Stimulated activated CD4-positive, alpha-beta T cell treated with anti-CD3 and anti-CD28 coated beads, Interleukin-2, amount 100 ng/mL, for 48 hours (primary cell): ENCODE measurements around the gene CD247.

ENCODE experiments used
- DNase-seq, 2 donors: peaks; one replicate each; pipeline ENCODE4 v3.0.0-alpha.2; 2020

Gene CD247

DNA sequence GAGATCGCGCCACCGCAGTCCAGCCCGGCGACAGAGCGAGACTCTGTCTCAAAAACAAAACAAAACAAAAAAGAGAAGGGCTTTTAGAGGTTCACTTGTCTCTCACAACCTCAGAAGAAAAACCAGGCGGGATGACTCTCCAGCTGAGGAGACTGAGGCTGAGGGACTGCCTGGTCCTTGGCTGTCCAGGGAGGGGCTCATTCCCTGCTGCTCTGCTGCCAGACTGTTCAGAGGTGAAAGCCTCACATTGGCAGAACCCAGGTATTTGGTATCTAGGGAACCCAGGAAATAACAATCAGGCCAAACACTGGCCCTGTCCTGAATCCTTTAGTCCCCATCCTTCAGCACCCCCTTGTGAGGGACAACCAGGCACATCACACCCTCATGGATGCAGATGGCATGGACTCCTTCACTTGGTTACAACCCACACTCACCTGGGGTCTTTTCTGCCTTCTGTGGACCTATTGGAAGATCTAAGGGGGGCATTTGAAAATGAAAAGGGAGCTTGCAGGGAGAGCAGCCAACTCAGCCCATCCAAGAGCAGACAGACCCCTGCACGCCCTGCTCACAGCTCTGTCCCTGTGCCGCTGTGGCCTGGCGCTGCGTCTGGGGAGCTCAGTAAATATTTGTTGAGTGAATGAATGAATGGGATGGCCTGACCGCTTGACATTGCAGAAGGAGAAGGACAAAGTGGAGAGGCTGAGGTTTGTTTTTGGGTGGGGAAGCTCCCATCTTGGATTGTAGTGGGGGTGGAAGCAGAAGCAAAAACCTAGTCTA, 33.4 kb downstream of the CD247 start:
- DNase-seq = no peak

DNA sequence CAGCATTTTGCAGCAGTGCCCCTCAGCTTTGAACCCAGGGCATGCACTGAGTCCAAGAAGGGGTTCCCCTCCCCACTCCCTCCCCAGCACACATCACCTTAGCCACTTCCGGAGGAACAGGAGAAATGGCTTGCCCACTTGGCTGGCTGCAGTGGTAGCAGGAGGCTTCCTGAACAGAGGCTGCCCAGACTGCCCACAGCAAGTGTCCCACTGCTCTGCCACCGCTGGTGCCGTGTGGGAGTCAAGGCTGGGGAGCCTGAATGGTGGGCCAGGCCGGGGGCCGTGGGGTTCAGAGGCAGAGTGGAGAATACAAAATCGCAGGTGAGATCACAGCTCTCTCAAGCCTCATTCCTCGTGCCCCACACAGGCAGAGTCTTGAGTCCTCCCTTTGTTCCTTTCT, 34.5 kb downstream of the CD247 start:
- DNase-seq = no peak

- DNase-seq = no peak
Observed at GRCh38 chr1:167482184-167482583, 36.1 kb downstream of the CD247 start.

GRCh38 chr1:167479331-167479979, 38.9 kb downstream of the CD247 start:
- no peak for DNase-seq

- no peak for DNase-seq
Observed at GRCh38 chr1:167477986-167478385, 40.3 kb downstream of the CD247 start.

GRCh38 chr1:167476061-167476460, 42.3 kb downstream of the CD247 start:
- no peak for DNase-seq

DNA sequence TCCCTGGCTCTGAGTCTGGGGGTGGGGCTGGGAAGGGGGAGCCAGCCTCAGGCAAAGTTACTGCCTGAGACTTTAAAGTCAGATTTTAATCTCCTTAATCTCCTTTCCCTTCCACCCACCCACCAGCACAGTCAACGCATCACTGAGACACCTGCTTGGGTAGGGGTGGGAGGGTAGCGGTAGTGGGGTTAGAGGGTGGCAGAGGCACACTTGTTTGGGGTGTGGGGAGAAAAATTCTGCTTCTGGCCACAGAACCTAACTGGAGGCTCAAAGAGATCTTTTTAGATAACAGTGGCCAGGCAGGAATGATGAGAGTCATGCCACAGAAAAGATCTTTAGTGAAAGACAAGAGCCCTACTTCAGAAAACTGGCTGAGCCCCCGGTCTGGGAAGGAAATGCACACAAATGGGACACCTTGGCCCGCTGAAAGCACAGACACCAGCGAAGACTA, 44.1 kb downstream of the CD247 start:
- no peak for DNase-seq

DNA sequence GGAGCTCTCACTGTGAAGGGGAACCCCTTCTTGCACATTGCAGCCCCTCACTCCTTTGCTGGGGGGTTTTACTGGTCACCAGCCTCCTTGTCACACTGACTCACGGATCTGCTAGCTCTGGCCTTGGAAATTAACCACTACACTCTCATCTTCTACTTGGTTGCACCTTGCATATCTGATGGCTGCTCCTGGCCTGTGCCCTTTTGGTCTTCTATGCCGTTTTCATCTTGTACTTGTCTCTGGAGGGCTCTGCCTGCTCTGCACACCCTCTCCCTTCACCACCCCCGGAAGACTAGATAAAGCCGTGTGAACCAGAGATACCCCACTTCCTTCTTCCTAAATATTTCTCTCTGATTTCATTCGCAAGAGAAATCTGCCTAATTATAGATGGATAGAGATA, 44.6 kb downstream of the CD247 start:
- no peak for DNase-seq

DNA sequence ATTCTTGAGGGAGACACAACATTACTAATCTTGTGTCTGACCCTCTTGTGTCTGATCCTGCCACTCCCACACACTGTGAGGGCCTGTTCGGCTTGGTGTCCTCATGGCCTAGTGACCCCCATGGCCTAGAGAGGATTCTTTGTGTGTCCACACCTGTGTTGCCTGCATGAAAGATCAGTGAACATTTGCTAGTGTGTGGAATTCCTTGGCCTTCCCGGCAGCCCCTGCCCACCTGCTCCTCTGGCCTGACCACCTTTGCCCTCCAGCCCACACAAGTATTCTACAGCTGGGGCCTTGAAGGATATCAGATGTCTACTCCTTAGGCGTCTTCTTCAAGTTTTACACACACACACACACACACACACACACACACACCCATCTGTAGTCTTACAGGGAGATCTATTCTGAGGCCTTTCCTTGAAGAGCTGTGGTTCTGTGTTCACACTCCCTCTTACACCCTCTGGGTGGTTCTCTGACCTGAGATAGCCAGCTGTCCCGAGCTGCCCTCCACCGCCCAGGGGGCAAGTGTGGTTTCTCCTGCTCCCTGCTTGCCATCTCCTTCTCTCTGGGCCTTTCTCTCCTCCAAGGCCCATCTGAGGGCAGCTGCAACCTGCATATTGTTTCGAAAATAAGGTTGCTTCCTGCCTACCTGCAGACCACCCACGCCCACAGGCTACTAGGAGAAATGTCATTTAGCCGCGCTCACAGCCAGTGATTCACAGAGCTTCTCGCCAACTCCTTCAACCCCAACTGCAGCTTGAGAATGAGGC, 45.4 kb downstream of the CD247 start:
- DNase-seq = no peak

DNA sequence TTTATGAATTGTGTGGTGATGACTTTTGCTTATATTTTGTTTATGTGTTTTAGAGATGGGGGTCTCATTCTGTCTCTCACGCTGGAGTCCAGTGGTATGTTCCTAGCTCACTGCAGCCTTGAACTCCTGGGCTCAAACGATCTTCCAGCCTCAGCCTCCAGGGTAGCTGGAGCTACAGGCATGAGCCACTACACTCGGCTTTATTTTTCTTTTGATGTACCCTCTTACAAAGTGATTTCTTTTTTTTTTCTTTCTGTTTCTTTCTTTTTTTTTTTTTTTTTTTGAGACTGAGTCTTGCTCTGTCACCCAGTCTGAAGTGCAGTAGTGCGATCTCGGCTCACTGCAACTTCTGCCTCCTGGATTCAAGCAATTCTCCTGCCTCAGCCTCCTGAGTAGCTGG, 46.8 kb downstream of the CD247 start:
- DNase-seq = no peak

GRCh38 chr1:167469280-167469965, 48.9 kb downstream of the CD247 start:
- no peak for DNase-seq

- no peak for DNase-seq
Observed at GRCh38 chr1:167467752-167468151, 50.6 kb downstream of the CD247 start.

DNA sequence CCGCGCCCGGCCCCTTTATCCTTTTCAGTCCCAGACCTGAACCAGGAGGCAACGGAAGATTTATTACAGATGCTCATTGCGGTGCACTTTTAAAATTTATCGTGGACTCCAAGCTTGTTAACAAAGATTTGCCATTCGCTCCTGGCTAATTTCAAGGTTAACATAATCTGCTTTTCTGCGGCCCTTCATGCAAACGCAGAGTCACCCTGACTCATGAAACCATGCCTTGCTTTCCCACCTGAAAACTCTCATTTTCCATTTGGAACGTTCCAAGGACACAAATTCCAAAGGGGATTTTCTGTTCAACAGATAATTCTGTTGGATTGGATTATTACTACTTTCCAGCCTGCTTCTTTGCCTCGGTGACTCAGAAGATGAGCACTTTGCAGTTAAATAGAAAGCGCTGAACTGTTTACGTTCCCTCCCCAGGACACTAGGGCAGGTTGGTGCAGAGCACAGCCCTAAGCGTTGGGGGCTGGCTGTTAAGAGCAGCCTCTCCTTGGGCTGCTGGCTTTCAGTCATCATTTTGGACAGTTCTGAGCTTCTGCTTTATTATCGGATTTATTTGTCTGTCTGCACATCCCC, 51.1 kb downstream of the CD247 start:
- no peak for DNase-seq

DNA sequence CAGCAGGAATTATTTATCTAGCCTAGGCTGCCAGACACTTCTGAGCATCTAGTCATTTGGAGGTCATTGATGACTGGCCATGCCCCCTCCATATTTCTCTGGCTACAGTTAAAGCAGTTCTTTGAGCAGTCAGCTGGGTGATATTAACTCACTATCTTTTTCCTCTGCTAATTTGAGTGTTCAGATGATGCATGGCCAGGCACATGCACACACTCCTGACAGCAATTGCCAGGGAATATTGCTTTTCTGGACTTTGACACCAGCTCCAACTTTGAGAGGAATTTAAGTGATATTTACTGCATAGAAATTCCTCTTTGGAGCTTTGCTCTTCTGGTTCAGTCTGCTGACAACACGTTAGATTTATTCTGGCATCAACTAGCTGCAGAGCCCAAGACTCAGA, 52.6 kb downstream of the CD247 start:
- no peak for DNase-seq

GRCh38 chr1:167465018-167465417, 53.3 kb downstream of the CD247 start:
- no peak for DNase-seq

- DNase-seq = no peak
Observed at GRCh38 chr1:167463875-167464575, 54.3 kb downstream of the CD247 start.

GRCh38 chr1:167463080-167463479, 55.2 kb downstream of the CD247 start:
- DNase-seq = no peak

- no peak for DNase-seq
Observed at GRCh38 chr1:167462341-167462740, 56.0 kb downstream of the CD247 start.

DNA sequence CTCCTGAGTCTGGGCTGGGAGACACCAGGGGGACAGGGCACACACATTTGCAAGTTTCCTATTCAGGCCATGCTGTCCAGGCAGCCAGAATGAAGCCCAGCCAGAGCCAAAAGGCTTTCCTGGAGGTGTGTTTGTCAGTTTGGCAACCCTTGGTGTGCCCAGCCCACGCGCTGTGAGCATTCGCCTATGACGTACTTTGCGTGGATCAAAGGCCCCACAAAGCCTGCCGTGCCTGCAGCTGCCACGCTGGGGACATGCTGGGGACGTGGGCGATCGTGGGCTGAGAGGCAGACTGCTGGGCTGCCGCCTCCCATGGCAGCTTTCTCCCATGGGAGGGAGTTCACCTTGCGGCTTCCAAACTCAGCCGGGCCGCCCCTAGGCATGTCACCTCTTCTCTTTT, 57.5 kb downstream of the CD247 start:
- no peak for DNase-seq

DNA sequence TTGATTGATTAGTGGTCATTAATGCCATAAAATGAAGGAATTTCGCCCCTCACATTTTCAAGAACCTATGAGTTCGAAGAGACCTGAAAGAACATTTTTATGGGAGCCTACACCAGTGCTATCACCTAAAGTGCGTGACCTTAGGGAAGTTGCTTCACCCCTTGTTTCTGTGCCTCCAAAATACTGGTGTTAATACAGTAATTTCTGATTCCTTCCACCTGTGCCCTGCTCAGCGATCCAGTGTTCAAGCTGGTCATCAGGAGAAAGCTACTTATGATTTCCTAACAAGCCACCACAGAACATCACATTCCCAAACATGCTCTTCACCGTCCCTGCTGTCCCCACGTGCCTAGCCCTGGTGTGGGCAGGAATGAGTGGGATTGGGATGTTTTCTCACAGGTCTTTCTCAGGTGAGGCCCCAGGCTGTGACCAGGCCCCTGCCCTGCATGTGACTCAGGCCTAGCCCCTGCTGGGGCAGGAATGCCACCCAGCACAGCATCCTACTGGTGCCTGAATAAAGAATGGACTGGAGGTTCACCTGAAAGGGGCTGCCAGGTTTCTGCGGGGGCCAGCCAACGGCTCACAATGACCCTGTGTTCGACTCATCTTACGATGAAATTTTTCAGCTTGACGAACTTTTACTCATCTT, 60.3 kb downstream of the CD247 start:
- no peak for DNase-seq

- DNase-seq = no peak
Observed at GRCh38 chr1:167456926-167457325, 61.4 kb downstream of the CD247 start.

DNA sequence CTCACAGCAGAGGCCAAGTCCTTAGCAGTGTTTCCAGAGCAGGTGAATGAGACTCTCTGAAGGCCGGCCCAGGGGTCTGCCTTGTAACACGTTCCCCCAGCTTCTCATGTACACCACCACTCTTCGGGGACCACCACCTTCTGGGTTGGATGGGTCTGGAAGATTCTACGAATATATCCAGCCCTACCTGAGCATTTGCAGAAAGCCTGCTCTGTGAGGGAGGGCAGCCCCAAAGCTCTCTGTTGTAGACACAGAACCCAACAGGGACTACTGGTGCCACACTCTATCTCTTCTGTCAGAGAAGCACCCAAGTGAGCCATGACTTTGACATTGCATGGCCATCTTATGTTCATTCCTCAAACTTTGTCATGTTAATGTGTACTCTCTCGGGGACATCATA, 61.8 kb downstream of the CD247 start:
- DNase-seq = no peak
